Right lobe of liver (tissue), 6 donors: ENCODE data around the gene HDX. TPM values are rescaled to one million over a fixed set of nuclear protein-coding genes. Genes with fewer than 3 reads are reported as not detected.
A peak's percentile ranks its signal among the peaks of the same experiment; 100 is the strongest.

Experiments
- ATAC-seq, 4 donors: fragments of 200-7000 bp; cut with Tn5 transposase; one replicate each; pipeline ENCODE4 v1.9.1; 2020; ENCODE audit warnings: mild to moderate bottlenecking in 4 of 4, moderate library complexity in 4 of 4
- DNase-seq, 3 donors: peaks; one replicate each; pipeline ENCODE4 v3.0.0-alpha.2; 2020
- H3K27ac ChIP-seq, 3 donors: fragments of 200-600 bp; one replicate each; pipeline ENCODE4 v1.8.0; 2022
- H3K27me3 ChIP-seq, 2 donors: fragments of 200-600 bp; one replicate each; pipeline ENCODE4 v1.8.0; 2022
- H3K36me3 ChIP-seq, 4 donors: fragments of 200-600 bp; sonication (generic) in 1 of 4; one replicate each; pipeline versions ENCODE4 v1.5.1 to v1.8.0; 2017 to 2022; ENCODE audit warnings: control low read depth in 1 of 4
- H3K4me1 ChIP-seq, 4 donors: fragments of 200-600 bp; sonication (generic) in 1 of 4; one replicate each; pipeline versions ENCODE4 v1.5.1 to v1.8.0; 2017 to 2022; ENCODE audit warnings: control low read depth in 1 of 4
- H3K4me3 ChIP-seq, 3 donors: fragments of 200-600 bp; one replicate each; pipeline ENCODE4 v1.8.0; 2022
- H3K9me3 ChIP-seq, 4 donors: fragments of 200-600 bp; sonication (generic) in 1 of 4; one replicate each; pipeline versions ENCODE4 v1.5.1 to v1.8.0; 2017 to 2022; ENCODE audit warnings: control low read depth in 1 of 4
- CTCF ChIP-seq, 4 donors: fragments of 200-600 bp in 3 of 4; fragments of 450-650 bp in 1 of 4; IDR thresholded peaks; one replicate each; pipeline versions ENCODE4 v1.5.1 to v1.8.0; 2016 to 2022; ENCODE audit warnings: antibody characterized with exemption in 4 of 4, mild to moderate bottlenecking in 2 of 4
- POLR2A ChIP-seq: fragments of 450-650 bp; IDR thresholded peaks from one replicate; pipeline ENCODE4 v1.6.1; 2017; ENCODE audit warnings: antibody characterized with exemption, mild to moderate bottlenecking
- WGBS: methylation state at CpG from one replicate; pipeline ENCODE4 v1.1.6; 2018; ENCODE audit warnings: low coverage, low lambda C conversion rate; ENCODE audit not compliant: insufficient coverage; ENCODE audit errors: missing lambda C conversion rate; 5-methylcytosine and 5-hydroxymethylcytosine counted together
- intact Hi-C, 2 donors: fragments of 100-400 bp; cut with DNase I; formaldehyde crosslinking; loops; one replicate each; pipeline versions ENCODE4 v1.11.2 to v1.14.1; 2022
- total RNA-seq, 6 experiments: library from RNA; depleted of rRNA in 2 of 6; stranded (reverse); fragments of >200 nt in 2 of 6; fragmentation: NEBNext Ultra II Directional in 3 of 6; extraction: Animal tissue kit (Norgen Biotek cat#: 25700) in 3 of 6; gene quantifications; one replicate each; pipeline versions ENCODE4 v1.1.0 to v1.2.4, GENCODE V29; 2016 to 2023
- donor health status: DM: no; HTN: yes; CAD: no.
- donor health status: DM: no; HTN: no; CAD: no.
- donor health status: DM: no; HTN: no; CAD: no.
- donor health status: DM: no; HTN: yes; CAD: no.
- donor health status: DM: no; HTN: yes; CAD: no.

HDX gene
- total RNA-seq, 6 experiments from 2014 or later, result 0.62 to 4.2 (median 2.1) TPM

DNA sequence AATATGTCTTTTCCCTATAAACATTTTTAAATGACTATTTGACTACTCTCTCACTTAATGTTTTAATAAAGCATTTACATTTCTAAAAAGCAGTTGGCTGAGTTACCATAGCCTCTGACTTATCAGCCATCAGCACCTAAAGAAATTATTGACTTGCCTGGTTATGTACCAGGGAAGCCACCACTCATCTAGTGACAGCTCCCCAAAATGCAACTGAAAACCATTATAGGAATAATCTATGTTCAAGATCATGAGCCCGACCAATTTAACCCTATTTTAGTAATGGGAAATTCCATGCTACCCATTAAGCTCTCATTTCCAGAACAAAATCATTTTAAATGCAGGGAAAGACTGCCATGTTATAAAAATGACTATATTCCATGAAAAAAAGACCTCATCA, 34.4 kb downstream of the HDX start:
- no peaks in the 10 kb centered on the region for H3K27me3 ChIP-seq
- DNase-seq (no peak), ATAC-seq (no peak)
- WGBS, result 58% methylated on average over 1 of the region's 1 CpG
- H3K4me1 ChIP-seq, result no peaks in the 10 kb centered on the region
- H3K9me3 ChIP-seq, result no peaks in the 10 kb centered on the region
- intact Hi-C loops, result no loop called here
- no peak overlapping the region for H3K27ac ChIP-seq
- no peak overlapping the region for H3K4me3 ChIP-seq
- no peak for TF ChIP-seq POLR2A
- no peak for TF ChIP-seq CTCF (IDR thresholded peaks at IDR 0.05)
- H3K36me3 ChIP-seq, result no peaks in the 10 kb centered on the region

DNA sequence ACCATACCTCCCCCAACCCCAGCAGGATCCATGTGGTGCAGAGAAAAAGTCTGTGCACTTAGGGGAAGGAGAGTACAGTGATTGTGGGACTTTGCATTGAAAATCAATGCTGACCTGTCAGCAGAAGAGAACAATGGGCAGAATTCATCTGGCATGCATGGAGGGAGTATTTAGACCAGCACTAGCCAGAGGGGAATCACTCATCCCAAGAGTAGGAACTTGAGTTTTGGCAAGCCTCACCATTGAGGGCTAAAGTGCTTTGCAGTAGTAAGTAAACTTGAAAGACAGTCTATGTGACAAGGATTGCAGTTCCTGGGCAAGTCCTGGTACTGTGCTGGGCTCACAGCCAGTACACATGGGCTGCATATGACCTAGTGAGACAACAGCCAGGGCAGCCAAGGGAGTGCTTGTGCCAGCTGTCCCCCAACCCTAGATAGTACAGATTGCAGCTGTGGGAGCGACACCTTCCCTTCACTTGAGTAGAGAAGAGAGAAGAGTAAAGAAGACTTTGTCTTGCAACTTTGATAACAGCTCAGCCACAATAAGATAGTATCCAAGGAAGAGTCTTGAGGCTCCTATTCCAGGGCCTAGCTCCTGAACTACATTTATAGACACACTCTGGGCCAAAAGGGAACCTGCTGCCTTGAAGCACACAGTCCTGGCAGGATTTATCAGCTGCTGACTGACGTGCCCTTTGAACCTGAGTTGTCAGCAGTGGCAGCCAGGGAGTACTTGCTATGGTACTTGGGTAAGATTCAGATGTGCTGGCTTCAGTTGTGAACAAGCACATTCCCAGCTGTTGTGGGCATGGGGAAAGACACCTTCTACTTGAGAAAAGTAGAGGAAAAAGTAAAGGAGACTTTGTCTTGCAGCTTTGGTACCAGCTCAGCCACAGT, 48.7 kb downstream of the HDX start:
- no CpG with 5 or more reads among the region's 2 CpGs for WGBS
- TF ChIP-seq CTCF (IDR thresholded peaks at IDR 0.05) (no peak), POLR2A (no peak)
- DNase-seq, result peak in 2 of 3 donors; percentile 47 to 61
- Histone ChIP-seq H3K27ac (no peak overlapping the region), H3K27me3 (no peaks in the 10 kb centered on the region), H3K4me3 (no peak overlapping the region), H3K36me3 (no peaks in the 10 kb centered on the region), H3K9me3 (no peaks in the 10 kb centered on the region), H3K4me1 (peaks cover 0 to 5% (median 0%) of the 10 kb centered on the region in 4 donors)
- peak; percentile 74 to 89 (median 82) for ATAC-seq
- intact Hi-C loops, result no loop called here

- H3K9me3 ChIP-seq, result peaks cover 0 to 11% (median 0%) of the 10 kb centered on the region in 4 donors
- 56% methylated on average over 1 of the region's 1 CpG for WGBS
- no peaks in the 10 kb centered on the region for H3K27me3 ChIP-seq
- TF ChIP-seq POLR2A (no peak), CTCF (IDR thresholded peaks at IDR 0.05) (no peak)
- no peak overlapping the region for H3K27ac ChIP-seq
- intact Hi-C loops, result no loop called here
- DNase-seq (no peak), ATAC-seq (no peak)
- no peaks in the 10 kb centered on the region for H3K36me3 ChIP-seq
- H3K4me1 ChIP-seq, result no peaks in the 10 kb centered on the region
- no peak overlapping the region for H3K4me3 ChIP-seq
Observed at GRCh38 chrX:84441143-84441542, 61.1 kb downstream of the HDX start.

DNA sequence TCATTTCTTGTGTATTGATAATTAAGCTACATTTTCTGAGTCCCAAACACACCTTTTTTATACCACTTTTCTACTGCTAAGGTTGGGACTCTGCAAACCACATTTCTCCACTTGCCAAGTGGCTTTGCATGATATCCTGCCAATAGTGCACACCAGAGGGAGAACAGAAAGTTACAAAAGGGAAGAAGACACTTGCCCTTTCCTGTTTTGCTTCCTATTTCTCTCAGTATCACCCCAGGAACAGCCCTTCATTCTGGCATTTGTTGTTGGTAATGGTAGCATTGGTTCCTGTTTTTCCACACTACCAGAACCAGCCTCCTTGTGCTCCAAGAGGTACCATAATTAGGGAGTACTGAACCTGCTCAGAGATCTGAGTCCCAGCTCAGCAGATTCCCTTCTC, 87.1 kb downstream of the HDX start:
- no peaks in the 10 kb centered on the region for H3K4me1 ChIP-seq
- no peaks in the 10 kb centered on the region for H3K9me3 ChIP-seq
- no peaks in the 10 kb centered on the region for H3K27me3 ChIP-seq
- H3K36me3 ChIP-seq, result no peaks in the 10 kb centered on the region
- no peak for DNase-seq
- H3K4me3 ChIP-seq, result no peak overlapping the region
- intact Hi-C loops, result no loop called here
- H3K27ac ChIP-seq, result no peak overlapping the region
- TF ChIP-seq POLR2A (no peak), CTCF (IDR thresholded peaks at IDR 0.05) (no peak)
- ATAC-seq, result peak in 3 of 4 donors; percentile 39 to 45 (median 39)
